HepG2 (cell line): ENCODE results near the gene CXADR. TPM values are rescaled to one million over a fixed set of nuclear protein-coding genes. Genes with fewer than 3 reads are reported as not detected.

Source experiments
- CC2D1A ChIP-seq: sonication (generic); formaldehyde crosslinking; IDR thresholded peaks from 2 replicates; pipeline ENCODE4 v1.8.1; 2023; ENCODE audit warnings: mild to moderate bottlenecking, missing genetic modification reagents
- FOXA3 ChIP-seq: IDR thresholded peaks from 2 replicates; pipeline ENCODE4 v1.6.1; 2016; ENCODE audit warnings: missing genetic modification reagents, missing compliant biosample characterization
- GMEB1 ChIP-seq: sonication (generic); formaldehyde crosslinking; IDR thresholded peaks from 2 replicates; pipeline ENCODE4 v1.5.1; 2020; ENCODE audit warnings: missing genetic modification reagents, mild to moderate bottlenecking, borderline replicate concordance
- IRF9 ChIP-seq: sonication (generic); formaldehyde crosslinking; IDR thresholded peaks from 2 replicates; pipeline ENCODE4 v1.8.0; 2022; ENCODE audit warnings: missing genetic modification reagents, mild to moderate bottlenecking, borderline replicate concordance
- PCBP1 ChIP-seq: fragments of 200-400 bp; formaldehyde crosslinking; IDR thresholded peaks from 2 replicates; pipeline ENCODE4 v1.6.1; 2017; ENCODE audit warnings: mild to moderate bottlenecking, low read depth, low read length, borderline replicate concordance
- RAD21 ChIP-seq: fragments of 450-650 bp; formaldehyde crosslinking; IDR thresholded peaks from 2 replicates; pipeline ENCODE4 v1.5.0; 2020; ENCODE audit warnings: mild to moderate bottlenecking
- SMAD3 ChIP-seq: sonication (generic); formaldehyde crosslinking; IDR thresholded peaks from 2 replicates; pipeline ENCODE4 v1.4.0; 2020; ENCODE audit warnings: missing genetic modification reagents
- SMC3 ChIP-seq: IDR thresholded peaks from 2 replicates; pipeline ENCODE4 v1.6.1; 2011; ENCODE audit warnings: low read length, improper control_type of control experiment
- STAG1 ChIP-seq: sonication (generic); formaldehyde crosslinking; IDR thresholded peaks from 2 replicates; pipeline ENCODE4 v1.4.0; 2020; ENCODE audit warnings: missing genetic modification reagents
- TP53 ChIP-seq: sonication (generic); formaldehyde crosslinking; conservative IDR thresholded peaks from 2 replicates; pipeline ENCODE4 v1.4.0; 2020; ENCODE audit warnings: missing genetic modification reagents
- XRCC5 ChIP-seq: fragments of 200-400 bp; formaldehyde crosslinking; optimal IDR thresholded peaks from 2 replicates; pipeline ENCODE3; 2017; ENCODE audit warnings: mild to moderate bottlenecking, low read length
- ZFAT ChIP-seq: sonication (generic); formaldehyde crosslinking; conservative IDR thresholded peaks from 2 replicates; pipeline ENCODE4 v1.8.1; 2023; ENCODE audit warnings: missing genetic modification reagents, inconsistent platforms
- ZNF232 ChIP-seq: sonication (generic); formaldehyde crosslinking; IDR thresholded peaks from 2 replicates; pipeline ENCODE4 v1.4.0; 2020; ENCODE audit warnings: missing genetic modification reagents, borderline replicate concordance
- ZNF576 ChIP-seq: sonication (generic); formaldehyde crosslinking; IDR thresholded peaks from 2 replicates; pipeline ENCODE4 v1.4.0; 2020; ENCODE audit warnings: mild to moderate bottlenecking, missing genetic modification reagents
- ZNF788 ChIP-seq: sonication (generic); formaldehyde crosslinking; IDR thresholded peaks from 2 replicates; pipeline ENCODE4 v1.5.0; 2020; ENCODE audit warnings: mild to moderate bottlenecking, missing genetic modification reagents, borderline replicate concordance
- ZNF800 ChIP-seq: sonication (generic); formaldehyde crosslinking; IDR thresholded peaks from 2 replicates; pipeline ENCODE4 v1.4.0; 2020; ENCODE audit warnings: missing genetic modification reagents
- polyA plus RNA-seq, 8 experiments: library from polyadenylated mRNA; depleted of rRNA in 3 of 8; stranded (reverse) in 7 of 8; unstranded in 1 of 8; fragments of >200 nt; fragmentation: Illumina TruSeq in 4 of 8; extraction: Trizol in 4 of 8; gene quantifications; 2 replicates each; pipeline versions ENCODE4 v1.2.1 to v1.2.3, GENCODE V29; 2011 to 2016; ENCODE audit warnings: low read depth in 4 of 8, missing spikeins in 1 of 8, mixed read lengths in 1 of 8; ENCODE audit not compliant: insufficient read depth in 1 of 8
- total RNA-seq, 5 experiments: library from RNA; depleted of rRNA; stranded (reverse); fragments of >200 nt; fragmentation: Illumina TruSeq; extraction: Trizol; gene quantifications; 2 replicates each; pipeline ENCODE4 v1.2.3, GENCODE V29; 2016; ENCODE audit warnings: low read depth in 1 of 5

The CXADR gene
- total and polyA plus RNA-seq, 2 of the 13 experiments (the other 11 are each of a cell fraction or from before 2014, with no cell fraction given): 86.8 to 110 TPM

- TF ChIP-seq ZNF232 (no peak), XRCC5 (no peak), ZFAT (CRISPR knock-in tag) (no peak), ZNF800 (CRISPR knock-in tag) (no peak), SMC3 (peak; percentile 70), GMEB1 (no peak), CC2D1A (CRISPR knock-in tag) (no peak), PCBP1 (no peak), FOXA3 (CRISPR knock-in tag) (0 out of 2 replicates have a peak, but pooled peaks have one; percentile 17), SMAD3 (CRISPR knock-in tag) (0 out of 2 replicates have a peak, but pooled peaks have one; percentile 27), ZNF788 (CRISPR knock-in tag) (no peak), TP53 (CRISPR knock-in tag) (no peak), IRF9 (CRISPR knock-in tag) (no peak), RAD21 (peak; percentile 59), STAG1 (CRISPR knock-in tag) (peak; percentile 76), ZNF576 (no peak)
- TF ChIP-seq, all 625 proteins: peak for 6
These were observed 42.0 kb downstream of the CXADR start (continued) for GRCh38 chr21:17554679-17555465.
